GM23338 (cell line): ENCODE data around the gene KRTAP19-2. TPM values are rescaled to one million over a fixed set of nuclear protein-coding genes. Genes with fewer than 3 reads are reported as not detected.

ENCODE experiments used
- ATAC-seq: fragments of 200-7000 bp; cut with Tn5 transposase; 3 replicates; pipeline ENCODE4 v1.9.1; 2020
- DNase-seq: peaks from one replicate; pipeline ENCODE4 v3.0.0-alpha.2; 2015; ENCODE audit warnings: low spot score
- H2AFZ ChIP-seq: fragments of 200-600 bp; sonication (generic); 2 replicates; pipeline ENCODE4 v1.8.0; 2016; ENCODE audit warnings: antibody characterized with exemption, mild to moderate bottlenecking, moderate library complexity
- H3F3A ChIP-seq: fragments of 200-600 bp; sonication (generic); replicated peaks from 2 replicates; pipeline ENCODE4 v1.8.0; 2017; ENCODE audit warnings: antibody characterized with exemption, mixed run types, low read depth
- H3K27ac ChIP-seq: fragments of 200-600 bp; sonication (generic); 2 replicates; pipeline ENCODE4 v1.6.1; 2016; ENCODE audit warnings: low read depth
- H3K27me3 ChIP-seq: fragments of 200-600 bp; sonication (generic); 2 replicates; pipeline ENCODE4 v1.8.0; 2016; ENCODE audit warnings: mild to moderate bottlenecking, mixed run types, moderate library complexity; ENCODE audit not compliant: insufficient read depth
- H3K36me3 ChIP-seq: fragments of 200-600 bp; sonication (generic); 2 replicates; pipeline ENCODE4 v1.8.0; 2016; ENCODE audit warnings: mild to moderate bottlenecking; ENCODE audit not compliant: insufficient read depth
- H3K4me1 ChIP-seq: fragments of 200-600 bp; sonication (generic); 2 replicates; pipeline ENCODE4 v1.8.0; 2016; ENCODE audit warnings: mild to moderate bottlenecking, moderate library complexity; ENCODE audit not compliant: insufficient read depth
- H3K4me2 ChIP-seq: fragments of 200-600 bp; sonication (generic); 2 replicates; pipeline ENCODE4 v1.7.1; 2017; ENCODE audit warnings: mixed run types
- H3K4me3 ChIP-seq: fragments of 200-600 bp; sonication (generic); 2 replicates; pipeline ENCODE4 v1.6.1; 2016; ENCODE audit warnings: mixed run types
- H3K79me2 ChIP-seq: fragments of 200-600 bp; sonication (generic); replicated peaks from 2 replicates; pipeline ENCODE4 v1.8.0; 2017; ENCODE audit warnings: mild to moderate bottlenecking; ENCODE audit not compliant: insufficient read depth
- H3K9me2 ChIP-seq: fragments of 200-600 bp; sonication (generic); 2 replicates; pipeline ENCODE4 v1.8.0; 2017; ENCODE audit not compliant: insufficient read depth
- H4K20me1 ChIP-seq: fragments of 200-600 bp; sonication (generic); replicated peaks from 2 replicates; pipeline ENCODE4 v1.8.0; 2017; ENCODE audit warnings: mild to moderate bottlenecking; ENCODE audit not compliant: insufficient read depth
- H3K27ac Mint-ChIP-seq: 2 replicates; pipeline ENCODE4 v1.8.0; 2020; ENCODE audit warnings: inconsistent platforms, mild to moderate bottlenecking, moderate library complexity, mixed read lengths
- H3K27me3 Mint-ChIP-seq: 3 replicates; pipeline ENCODE4 v1.8.0; 2022; ENCODE audit warnings: low read depth, mild to moderate bottlenecking, moderate library complexity, mixed read lengths, inconsistent platforms; ENCODE audit not compliant: insufficient read depth, poor library complexity
- H3K36me3 Mint-ChIP-seq: 3 replicates; pipeline ENCODE4 v1.8.0; 2021; ENCODE audit warnings: low read depth, mild to moderate bottlenecking, inconsistent platforms, moderate library complexity, mixed read lengths
- H3K4me1 Mint-ChIP-seq: 3 replicates; pipeline ENCODE4 v1.8.0; 2020; ENCODE audit warnings: mild to moderate bottlenecking, inconsistent platforms, mixed read lengths
- H3K4me3 Mint-ChIP-seq: 3 replicates; pipeline ENCODE4 v1.8.0; 2021; ENCODE audit warnings: moderate library complexity, mild to moderate bottlenecking, inconsistent platforms, mixed read lengths
- H3K9me3 Mint-ChIP-seq: 3 replicates; pipeline ENCODE4 v1.8.0; 2020; ENCODE audit warnings: moderate library complexity, mild to moderate bottlenecking, inconsistent platforms, mixed read lengths
- CREB1 ChIP-seq: fragments of 250-450 bp; sonication (Bioruptor Pico); IDR thresholded peaks from 2 replicates; pipeline ENCODE4 v1.5.0; 2020; ENCODE audit warnings: low read depth, mild to moderate bottlenecking, moderate library complexity
- CTCF ChIP-seq, 2 experiments: fragments of 200-600 bp in 1 of 2; sonication (generic) in 1 of 2; conservative IDR thresholded peaks; 2 replicates each; pipeline versions ENCODE4 v1.5.1 to v1.6.1; 2016 to 2017; ENCODE audit warnings: antibody characterized with exemption in 2 of 2, low read depth in 2 of 2, mild to moderate bottlenecking in 2 of 2, moderate library complexity in 1 of 2
- ETS1 ChIP-seq: IDR thresholded peaks from 2 replicates; pipeline ENCODE4 v1.6.1; 2016; ENCODE audit warnings: antibody characterized with exemption
- EZH2 ChIP-seq: fragments of 200-600 bp; sonication (generic); IDR thresholded peaks from one replicate; pipeline ENCODE4 v1.8.0; 2017; ENCODE audit warnings: antibody characterized with exemption, mild to moderate bottlenecking, low read depth; ENCODE audit not compliant: unreplicated experiment
- EZH2phosphoT487 ChIP-seq: fragments of 200-600 bp; sonication (generic); IDR thresholded peaks from one replicate; pipeline ENCODE4 v1.8.1; 2018; ENCODE audit warnings: antibody characterized with exemption; ENCODE audit not compliant: unreplicated experiment
- JUNB ChIP-seq: IDR thresholded peaks from one replicate; pipeline ENCODE4 v1.6.1; 2016; ENCODE audit warnings: antibody characterized with exemption; ENCODE audit not compliant: unreplicated experiment
- NANOG ChIP-seq: IDR thresholded peaks from 2 replicates; pipeline ENCODE4 v1.6.1; 2016; ENCODE audit warnings: antibody characterized with exemption, borderline replicate concordance
- POLR2AphosphoS5 ChIP-seq: IDR thresholded peaks from 2 replicates; pipeline ENCODE4 v1.6.1; 2016; ENCODE audit warnings: antibody characterized with exemption, low read depth
- REST ChIP-seq: IDR thresholded peaks from one replicate; pipeline ENCODE4 v1.6.1; 2018; ENCODE audit warnings: antibody characterized with exemption; ENCODE audit not compliant: unreplicated experiment
- STAT1 ChIP-seq: IDR thresholded peaks from one replicate; pipeline ENCODE4 v1.6.1; 2016; ENCODE audit warnings: antibody characterized with exemption; ENCODE audit not compliant: unreplicated experiment
- ZNF114 ChIP-seq: fragments of 250-450 bp; sonication (Bioruptor Pico); IDR thresholded peaks from 2 replicates; pipeline ENCODE4 v1.5.0; 2020; ENCODE audit warnings: mild to moderate bottlenecking, moderate library complexity
- ZNF331 ChIP-seq: fragments of 250-450 bp; sonication (Bioruptor Pico); IDR thresholded peaks from 2 replicates; pipeline ENCODE4 v1.5.0; 2020; ENCODE audit warnings: low read depth, mild to moderate bottlenecking, moderate library complexity
- ZNF462 ChIP-seq: fragments of 250-450 bp; sonication (Bioruptor Pico); IDR thresholded peaks from 2 replicates; pipeline ENCODE4 v1.5.0; 2020; ENCODE audit warnings: mild to moderate bottlenecking, moderate library complexity
- polyA plus RNA-seq: library from polyadenylated mRNA; unstranded; fragments of >200 nt; fragmentation: Nextera tagmentation; extraction: Ambion mirVana; gene quantifications from 2 replicates; pipeline ENCODE4 v1.2.1, GENCODE V29; 2016
- total RNA-seq: library from RNA; depleted of rRNA; stranded (reverse); fragments of >200 nt; shearing (Covaris generic); gene quantifications from 2 replicates; pipeline ENCODE4 v1.2.3, GENCODE V29; 2014

The KRTAP19-2 gene
- total and polyA plus RNA-seq, 2 experiments from 2014 or later = not detected

GRCh38 chr21:30439975-30440374, 47.3 kb downstream of the KRTAP19-2 start, which contains the start of gene KRTAP15-1:
Gene KRTAP15-1 (plus strand): TSS chr21:30440275. CDS start chr21:30440328, 53 bp downstream.
- Histone ChIP-seq H3K4me1 (peaks cover 22% of the 10 kb centered on the region), H3K27me3 (no peaks in the 10 kb centered on the region), H3F3A (no peaks in the 10 kb centered on the region), H3K27ac (no peak within 1 kb of the TSS), H3K36me3 (no peaks in the 10 kb centered on the region), H3K9me2 (peaks cover 7% of the 10 kb centered on the region), H3K79me2 (no peaks in the 10 kb centered on the region), H3K4me2 (no peak within 1 kb of the TSS), H3K4me3 (no peak within 1 kb of the TSS), H4K20me1 (no peaks in the 10 kb centered on the region), H2AFZ (no peak within 1 kb of the TSS; the same call in 1 of the 2 replicates)
- DNase-seq (no peak), ATAC-seq (no peak)
- no peak within 1 kb of the TSS for H3K4me3 Mint-ChIP-seq
- H3K36me3 Mint-ChIP-seq = no peaks in the 10 kb centered on the region
- H3K9me3 Mint-ChIP-seq = no peaks in the 10 kb centered on the region
- no peak within 1 kb of the TSS for H3K27ac Mint-ChIP-seq
- no peaks in the 10 kb centered on the region for H3K27me3 Mint-ChIP-seq
- H3K4me1 Mint-ChIP-seq = peaks cover 19% of the 10 kb centered on the region
- TF ChIP-seq CTCF (conservative IDR thresholded peaks at IDR 0.05; ENCODE audit: low read depth in 2 of 2) (no peak), ETS1 (no peak), STAT1 (no peak), EZH2phosphoT487 (no peak), ZNF114 (CRISPR knock-in tag) (no peak), ZNF462 (no peak), POLR2AphosphoS5 (no peak), EZH2 (no peak), ZNF331 (CRISPR knock-in tag) (no peak), JUNB (no peak), NANOG (no peak), CREB1 (CRISPR knock-in tag) (no peak), REST (no peak)
